Activated CD8-positive, alpha-beta memory T cell treated with anti-CD3 and anti-CD28 coated beads, Interleukin-2, amount 50 U/mL, for 24 hours (primary cell): ENCODE measurements around the gene BPIFB2.

Source experiments
- DNase-seq: peaks from one replicate; pipeline ENCODE4 v3.0.0-alpha.2; 2020; ENCODE audit errors: extremely low read depth

Gene BPIFB2

GRCh38 chr20:33067806-33068205, 60.3 kb downstream of the BPIFB2 start:
- no peak for DNase-seq

GRCh38 chr20:33068251-33068939, 60.9 kb downstream of the BPIFB2 start:
- DNase-seq = no peak

- no peak for DNase-seq
Observed at GRCh38 chr20:33069673-33070072, 62.2 kb downstream of the BPIFB2 start.

GRCh38 chr20:33070111-33071053, 62.9 kb downstream of the BPIFB2 start:
- no peak for DNase-seq

- DNase-seq = no peak
Observed at GRCh38 chr20:33071198-33071597, 63.7 kb downstream of the BPIFB2 start.

- no peak for DNase-seq
Observed at GRCh38 chr20:33072362-33072761, 64.9 kb downstream of the BPIFB2 start.

GRCh38 chr20:33072813-33073212, 65.3 kb downstream of the BPIFB2 start:
- DNase-seq = no peak
